Lung microvascular endothelial cell (primary cell): ENCODE results near the gene OR2J1. TPM values are rescaled to one million over a fixed set of nuclear protein-coding genes. Genes with fewer than 3 reads are reported as not detected.

Source experiments
- total RNA-seq: library from RNA; depleted of rRNA; stranded (reverse); fragments of >200 nt; gene quantifications from 2 replicates; pipeline ENCODE4 v1.2.1, GENCODE V29; 2014

OR2J1 gene
- total RNA-seq, 1 donor from 2014 or later = not detected

Other genes with a start within 250 kb of the OR2J1 start
- 40.8 and 58.5 TPM in 2 replicates for gene TRIM27, start 175.5 kb upstream of the OR2J1 start, total RNA-seq
- gene ZNF311, start 94.2 kb upstream of the OR2J1 start, total RNA-seq = under 0.01 and 0.22 TPM in 2 replicates
- not detected in 2 replicates for gene OR2W1, start 54.3 kb upstream of the OR2J1 start, total RNA-seq
- gene OR2B3, start 12.2 kb upstream of the OR2J1 start, total RNA-seq = not detected in 2 replicates
- gene OR2J3, start 8.6 kb downstream of the OR2J1 start, total RNA-seq = not detected in 2 replicates
- not detected in 2 replicates for gene OR2J2, start 71.4 kb downstream of the OR2J1 start, total RNA-seq
- gene OR14J1, start 202.2 kb downstream of the OR2J1 start, total RNA-seq = not detected in 2 replicates